ENCODE data around the gene SPCS1. TPM values are rescaled to one million over a fixed set of nuclear protein-coding genes. Genes with fewer than 3 reads are reported as not detected.
A peak's percentile ranks its signal among the peaks of the same experiment; 100 is the strongest.

The SPCS1 gene
- total RNA-seq, 1 donor from 2014 or later, result 68.5 TPM

GRCh38 chr3:52683611-52684010 is 22.3 kb upstream of the SPCS1 start:
- intact Hi-C loops (cut with DNase I), result no loop called here
- H3K4me1 ChIP-seq, result peaks cover 63% of the 10 kb centered on the region
- no peak overlapping the region for H3K27ac ChIP-seq

GRCh38 chr3:52684184-52684583 is 21.7 kb upstream of the SPCS1 start:
- Histone ChIP-seq H3K36me3 (peaks cover 0 to 25% of the 10 kb centered on the region in 2 donors), H3K4me1 (peaks cover 63% of the 10 kb centered on the region), H3K4me3 (peak overlapping the region; percentile 88 to 93), H3K27ac (no peak overlapping the region), H3K27me3 (no peaks in the 10 kb centered on the region), H3K9me3 (no peaks in the 10 kb centered on the region)
- no peak for DNase-seq (ENCODE audit: extremely low spot score in 2 of 2)
- TF ChIP-seq POLR2AphosphoS5 (IDR thresholded peaks at IDR 0.05; ENCODE audit: insufficient read depth in 1 of 2, low read depth in 1 of 2) (no peak), POLR2A (IDR thresholded peaks at IDR 0.05) (no peak), CTCF (IDR thresholded peaks at IDR 0.05) (no peak)
- intact Hi-C loops (cut with DNase I), result no loop called here

More at GRCh38 chr3:52683611-52684010, 22.3 kb upstream of the SPCS1 start:
- Histone ChIP-seq H3K4me3 (no peak overlapping the region), H3K27me3 (no peaks in the 10 kb centered on the region), H3K36me3 (peaks cover 0 to 25% of the 10 kb centered on the region in 2 donors), H3K9me3 (no peaks in the 10 kb centered on the region)
- no peak for DNase-seq (ENCODE audit: extremely low spot score in 2 of 2)
- TF ChIP-seq CTCF (IDR thresholded peaks at IDR 0.05) (no peak), POLR2AphosphoS5 (IDR thresholded peaks at IDR 0.05; ENCODE audit: insufficient read depth in 1 of 2, low read depth in 1 of 2) (no peak), POLR2A (IDR thresholded peaks at IDR 0.05) (no peak)

GRCh38 chr3:52685285-52685708 is 20.6 kb upstream of the SPCS1 start:
- H3K9me3 ChIP-seq, result no peaks in the 10 kb centered on the region
- H3K4me3 ChIP-seq, result peak overlapping the region; percentile 88 to 93
- no peaks in the 10 kb centered on the region for H3K27me3 ChIP-seq
- TF ChIP-seq POLR2AphosphoS5 (IDR thresholded peaks at IDR 0.05; ENCODE audit: insufficient read depth in 1 of 2, low read depth in 1 of 2), result no peak
- TF ChIP-seq CTCF (IDR thresholded peaks at IDR 0.05), result no peak
- TF ChIP-seq POLR2A (IDR thresholded peaks at IDR 0.05), result no peak
- H3K4me1 ChIP-seq, result peaks cover 58% of the 10 kb centered on the region
- peaks cover 0 to 32% of the 10 kb centered on the region in 2 donors for H3K36me3 ChIP-seq
- no peak for DNase-seq (ENCODE audit: extremely low spot score in 2 of 2)
- H3K27ac ChIP-seq, result peak overlapping the region; percentile 93
- intact Hi-C loops (cut with DNase I), result loop anchor here (5.0 kb wide), 1 partner anchor 153 kb away; the partner anchor contains the start of gene NT5DC2

- intact Hi-C loops (cut with DNase I), result loop anchor here (5.0 kb wide), 1 partner anchor 154 kb away; the partner anchor contains the start of gene NT5DC2
- peaks cover 0 to 39% of the 10 kb centered on the region in 2 donors for H3K36me3 ChIP-seq
- peaks cover 57% of the 10 kb centered on the region for H3K4me1 ChIP-seq
- peak within 1 kb of the TSS; percentile 88 to 93 for H3K4me3 ChIP-seq
- peak in 1 of 2 donors; percentile 94 for DNase-seq (ENCODE audit: extremely low spot score in 2 of 2)
- TF ChIP-seq POLR2AphosphoS5 (IDR thresholded peaks at IDR 0.05; ENCODE audit: insufficient read depth in 1 of 2, low read depth in 1 of 2), result peak; percentile 79 to 96
- TF ChIP-seq POLR2A (IDR thresholded peaks at IDR 0.05), result peak in 1 of 2 donors; percentile 69
- no peak for TF ChIP-seq CTCF (IDR thresholded peaks at IDR 0.05)
- H3K9me3 ChIP-seq, result no peaks in the 10 kb centered on the region
- peak within 1 kb of the TSS; percentile 93 for H3K27ac ChIP-seq
- H3K27me3 ChIP-seq, result no peaks in the 10 kb centered on the region
Observed at GRCh38 chr3:52685709-52686691, 19.9 kb upstream of the SPCS1 start, which contains the start of the genes GNL3 and PBRM1. TSS of gene GNL3 (plus strand) at chr3:52686032. CDS start at chr3:52686093, 61 bp downstream. TSS of gene PBRM1 (minus strand) at chr3:52685913.
